Measurements from ENCODE around the gene WDR90. TPM values are rescaled to one million over a fixed set of nuclear protein-coding genes. Genes with fewer than 3 reads are reported as not detected.

WDR90 gene
- total RNA-seq, 1 experiment from 2014 or later, result 68.2 TPM

DNA sequence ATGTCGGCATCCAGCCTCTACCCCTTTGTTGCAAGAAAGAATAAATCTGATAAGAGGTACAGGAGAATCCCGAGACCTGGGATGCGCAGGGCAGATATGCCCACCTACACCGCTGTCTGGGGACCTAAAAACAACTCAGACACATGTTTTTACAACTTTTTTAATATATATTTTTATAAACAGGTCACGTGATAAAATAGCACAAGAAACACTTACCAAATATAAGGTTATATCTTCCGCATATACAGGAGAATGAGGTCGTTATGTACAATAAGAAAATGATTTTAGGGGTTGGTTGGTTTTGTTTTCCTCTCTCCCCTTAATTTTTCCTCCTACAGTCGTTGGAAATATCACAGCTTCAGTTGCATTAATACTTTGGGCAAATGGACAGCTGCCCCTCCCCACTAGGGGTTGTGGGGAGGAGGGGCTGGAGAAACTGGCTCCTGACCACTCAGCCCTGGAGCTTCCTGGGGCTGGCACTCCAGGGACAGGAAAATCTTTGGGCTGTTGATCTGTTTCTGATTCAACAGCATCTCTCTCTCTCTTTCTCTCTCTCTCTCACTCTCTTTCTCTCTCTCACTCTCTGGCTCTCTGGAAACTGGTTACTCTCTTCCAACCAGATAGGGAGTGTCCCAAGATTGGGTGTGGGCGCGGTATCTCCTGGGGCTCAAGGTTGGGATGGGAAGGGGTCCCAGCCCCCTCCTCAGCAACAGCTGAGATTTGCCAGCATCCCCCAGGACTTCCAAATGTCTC lies 43.4 kb downstream of the WDR90 start:
- H3K4me1 ChIP-seq (ENCODE audit: insufficient read depth, low read length), result no peaks in the 10 kb centered on the region
- H3K9ac ChIP-seq (ENCODE audit: extremely low read depth, insufficient read length, low read length), result no peak overlapping the region
- TF ChIP-seq, protein P1, sequence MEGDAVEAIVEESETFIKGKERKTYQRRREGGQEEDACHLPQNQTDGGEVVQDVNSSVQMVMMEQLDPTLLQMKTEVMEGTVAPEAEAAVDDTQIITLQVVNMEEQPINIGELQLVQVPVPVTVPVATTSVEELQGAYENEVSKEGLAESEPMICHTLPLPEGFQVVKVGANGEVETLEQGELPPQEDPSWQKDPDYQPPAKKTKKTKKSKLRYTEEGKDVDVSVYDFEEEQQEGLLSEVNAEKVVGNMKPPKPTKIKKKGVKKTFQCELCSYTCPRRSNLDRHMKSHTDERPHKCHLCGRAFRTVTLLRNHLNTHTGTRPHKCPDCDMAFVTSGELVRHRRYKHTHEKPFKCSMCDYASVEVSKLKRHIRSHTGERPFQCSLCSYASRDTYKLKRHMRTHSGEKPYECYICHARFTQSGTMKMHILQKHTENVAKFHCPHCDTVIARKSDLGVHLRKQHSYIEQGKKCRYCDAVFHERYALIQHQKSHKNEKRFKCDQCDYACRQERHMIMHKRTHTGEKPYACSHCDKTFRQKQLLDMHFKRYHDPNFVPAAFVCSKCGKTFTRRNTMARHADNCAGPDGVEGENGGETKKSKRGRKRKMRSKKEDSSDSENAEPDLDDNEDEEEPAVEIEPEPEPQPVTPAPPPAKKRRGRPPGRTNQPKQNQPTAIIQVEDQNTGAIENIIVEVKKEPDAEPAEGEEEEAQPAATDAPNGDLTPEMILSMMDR (conservative IDR thresholded peaks at IDR 0.05), result no peak
- H4K91ac ChIP-seq (ENCODE audit: insufficient read length, low read depth, low read length), result no peak overlapping the region
- Mint-ChIP-seq H3K36me3 (ENCODE audit: insufficient read depth in 1 of 3, low read depth in 3 of 3) (peaks cover 0 to 3% (median 2%) of the 10 kb centered on the region in 3 experiments; a peak in 2 of 7 replicates), H3K9me3 (no peaks in the 10 kb centered on the region; a peak in 1 of 5 replicates), H3K27ac (no peak overlapping the region), H3K27me3 (ENCODE audit: low read depth) (peaks cover 63% of the 10 kb centered on the region), H3K4me3 (peak overlapping the region in 1 of 2 experiments; percentile 30; a peak in 2 of 5 replicates), H3K4me1 (peaks cover 0 to 16% of the 10 kb centered on the region in 2 experiments; a peak in 3 of 4 replicates)
- H2BK12ac ChIP-seq (ENCODE audit: insufficient read length, low read depth, low read length), result no peak overlapping the region
- no peak overlapping the region for H4K8ac ChIP-seq (replicated peaks; ENCODE audit: insufficient read length, low read depth, low read length)
- H3K56ac ChIP-seq (ENCODE audit: insufficient read length, low read depth, low read length), result no peak overlapping the region
- no peak overlapping the region for H3K4me2 ChIP-seq (ENCODE audit: insufficient read depth, insufficient read length, low read length)
- no peak overlapping the region for H2BK120ac ChIP-seq (ENCODE audit: low read depth, low read length, poor library complexity, severe bottlenecking)
- no peak overlapping the region for H2BK5ac ChIP-seq (ENCODE audit: insufficient read length, low read length)
- no peak overlapping the region for H2BK20ac ChIP-seq (ENCODE audit: low read depth, low read length, poor library complexity, severe bottlenecking)
- H3K23me2 ChIP-seq (ENCODE audit: insufficient read length, low read depth, low read length, poor library complexity, severe bottlenecking), result peaks cover 27% of the 10 kb centered on the region
- no peak overlapping the region for H3K18ac ChIP-seq (ENCODE audit: insufficient read length, low read depth, low read length)
- H3K4ac ChIP-seq (ENCODE audit: low read depth, low read length), result no peak overlapping the region
- no peak overlapping the region for H2AK5ac ChIP-seq (ENCODE audit: insufficient read length, low read length)
- H3K27ac ChIP-seq (ENCODE audit: insufficient read length, low read depth, low read length), result no peak overlapping the region
- H2BK15ac ChIP-seq (ENCODE audit: low read depth, low read length), result no peak overlapping the region
- no peak overlapping the region for H3T11ph ChIP-seq (ENCODE audit: low read length)
- no peaks in the 10 kb centered on the region for H3K79me2 ChIP-seq (ENCODE audit: insufficient read depth, low read length)
- DNase-seq, result no peak
- no peak overlapping the region for H3K23ac ChIP-seq (ENCODE audit: insufficient read length, low read depth, low read length)
- no peaks in the 10 kb centered on the region for H4K20me1 ChIP-seq (ENCODE audit: control insufficient read depth, insufficient read depth, insufficient read length)
- peaks cover 11% of the 10 kb centered on the region; the same call in 1 of the 2 replicates for H3K27me3 ChIP-seq (ENCODE audit: insufficient read depth, low read length)
- H3K79me1 ChIP-seq (ENCODE audit: insufficient read depth, low read depth, low read length, poor library complexity, severe bottlenecking), result no peaks in the 10 kb centered on the region
- no peak overlapping the region for H3K14ac ChIP-seq (ENCODE audit: insufficient read depth, low read length)
- no peak overlapping the region for H2AFZ ChIP-seq (ENCODE audit: low read length)
- H3K9me3 ChIP-seq (ENCODE audit: control insufficient read depth, low read depth, low read length), result no peaks in the 10 kb centered on the region
- no CpG with 5 or more reads among the region's 10 CpGs for WGBS (ENCODE audit: extremely low coverage, insufficient read length, low lambda C conversion rate)
- H4K5ac ChIP-seq (ENCODE audit: insufficient read length, low read depth, low read length), result no peak overlapping the region
